Measurements from ENCODE around the gene NEU1. TPM values are rescaled to one million over a fixed set of nuclear protein-coding genes. Genes with fewer than 3 reads are reported as not detected.

Gene NEU1
- polyA plus RNA-seq, 1 of the 3 experiments (the other 2 are of a cell fraction), result 43.0 TPM

- peaks cover 0 to 14% of the 10 kb centered on the region in 2 experiments; a peak in 1 of 4 replicates for H3K4me1 ChIP-seq (ENCODE audit: control insufficient read depth in 1 of 2, insufficient read depth in 2 of 2, low read depth in 1 of 2, low read length in 1 of 2)
- no peaks in the 10 kb centered on the region for H3K9me2 ChIP-seq
- no peak overlapping the region for H3K9ac ChIP-seq
- no peak overlapping the region for H2AFZ ChIP-seq (ENCODE audit: low read depth)
- no peak overlapping the region for H3K4me2 ChIP-seq
- H4K20me1 ChIP-seq (ENCODE audit: insufficient read depth), result no peaks in the 10 kb centered on the region
- no peak overlapping the region for H3K4me3 ChIP-seq (ENCODE audit: low read depth in 2 of 2, low read length in 1 of 2)
- no peak for TF ChIP-seq USF2 (IDR thresholded peaks at IDR 0.05; ENCODE audit: borderline replicate concordance, low read depth, low read length)
- no peak for TF ChIP-seq EP300 (IDR thresholded peaks at IDR 0.05; ENCODE audit: borderline replicate concordance in 1 of 2, low read depth in 1 of 2, low read length in 1 of 2)
- no peak for TF ChIP-seq MAX (IDR thresholded peaks at IDR 0.05; ENCODE audit: low read depth)
- TF ChIP-seq EZH2phosphoT487 (IDR thresholded peaks at IDR 0.05; ENCODE audit: borderline replicate concordance, low read depth), result no peak
- TF ChIP-seq MXI1 (IDR thresholded peaks at IDR 0.05; ENCODE audit: low read depth, low read length), result no peak
- no peaks in the 10 kb centered on the region for H3K9me3 ChIP-seq
- peaks cover 15% of the 10 kb centered on the region for H3F3A ChIP-seq (replicated peaks; ENCODE audit: insufficient read depth)
- 88% methylated on average over 7 of the region's 7 CpGs for WGBS (ENCODE audit: low lambda C conversion rate)
- peaks cover 10% of the 10 kb centered on the region for H3K79me2 ChIP-seq (ENCODE audit: insufficient read depth)
- peaks cover 4 to 11% of the 10 kb centered on the region in 2 experiments for H3K36me3 ChIP-seq (replicated peaks in 1 of 2; ENCODE audit: control insufficient read depth in 1 of 2, insufficient read depth in 2 of 2, low read length in 1 of 2)
- H3K27ac ChIP-seq (ENCODE audit: low read depth in 2 of 2, low read length in 1 of 2), result no peak overlapping the region
- POLR2A ChIA-PET, result no interaction called here
- CTCF ChIA-PET, result no interaction called here
- H3K27me3 ChIP-seq (ENCODE audit: insufficient read depth), result no peaks in the 10 kb centered on the region
- DNase-seq, result no peak
These were observed 1.5 kb downstream of the NEU1 start for GRCh38 chr6:31861150-31861549.

- peaks cover 4 to 11% of the 10 kb centered on the region in 2 experiments for H3K36me3 ChIP-seq (replicated peaks in 1 of 2; ENCODE audit: control insufficient read depth in 1 of 2, insufficient read depth in 2 of 2, low read length in 1 of 2)
- no peak overlapping the region for H3K9ac ChIP-seq
- 100% methylated on average over 6 of the region's 13 CpGs for WGBS (ENCODE audit: low lambda C conversion rate)
- H3K9me2 ChIP-seq, result no peaks in the 10 kb centered on the region
- H3K27me3 ChIP-seq (ENCODE audit: insufficient read depth), result no peaks in the 10 kb centered on the region
- no peaks in the 10 kb centered on the region for H3K9me3 ChIP-seq
- H3K4me3 ChIP-seq (ENCODE audit: low read depth in 2 of 2, low read length in 1 of 2), result no peak overlapping the region
- CTCF ChIA-PET, result no interaction called here
- H3K4me2 ChIP-seq, result no peak overlapping the region
- H3F3A ChIP-seq (replicated peaks; ENCODE audit: insufficient read depth), result peaks cover 15% of the 10 kb centered on the region
- H3K4me1 ChIP-seq (ENCODE audit: control insufficient read depth in 1 of 2, insufficient read depth in 2 of 2, low read depth in 1 of 2, low read length in 1 of 2), result peaks cover 0 to 14% of the 10 kb centered on the region in 2 experiments; a peak in 1 of 4 replicates
- no peak for DNase-seq
- POLR2A ChIA-PET, result no interaction called here
- no peak overlapping the region for H3K27ac ChIP-seq (ENCODE audit: low read depth in 2 of 2, low read length in 1 of 2)
- peaks cover 10% of the 10 kb centered on the region for H3K79me2 ChIP-seq (ENCODE audit: insufficient read depth)
- no peak overlapping the region for H2AFZ ChIP-seq (ENCODE audit: low read depth)
- no peaks in the 10 kb centered on the region for H4K20me1 ChIP-seq (ENCODE audit: insufficient read depth)
- TF ChIP-seq JUND (IDR thresholded peaks at IDR 0.05) (no peak), USF1 (IDR thresholded peaks at IDR 0.05; ENCODE audit: borderline replicate concordance, low read depth) (no peak), MEF2A (IDR thresholded peaks at IDR 0.05; ENCODE audit: borderline replicate concordance, low read depth) (no peak), YY1 (IDR thresholded peaks at IDR 0.05; ENCODE audit: low read depth) (no peak), IRF3 (IDR thresholded peaks at IDR 0.05; ENCODE audit: low read depth, low read length) (no peak), REST (IDR thresholded peaks at IDR 0.05; ENCODE audit: low read depth, low read length) (no peak), CTCF (IDR thresholded peaks at IDR 0.05) (no peak), RXRA (IDR thresholded peaks at IDR 0.05; ENCODE audit: borderline replicate concordance, low read depth) (no peak), EP300 (IDR thresholded peaks at IDR 0.05; ENCODE audit: borderline replicate concordance in 1 of 2, low read depth in 1 of 2, low read length in 1 of 2) (no peak), NFIC (IDR thresholded peaks at IDR 0.05; ENCODE audit: borderline replicate concordance) (no peak), CHD2 (IDR thresholded peaks at IDR 0.05; ENCODE audit: low read length, partially characterized antibody) (no peak), NRF1 (IDR thresholded peaks at IDR 0.05; ENCODE audit: low read depth, low read length) (no peak), RAD21 (IDR thresholded peaks at IDR 0.05; ENCODE audit: low read length) (no peak), POLR2AphosphoS5 (IDR thresholded peaks at IDR 0.05; ENCODE audit: low read depth, low read length) (no peak), TCF12 (IDR thresholded peaks at IDR 0.05) (no peak), GATA2 (CRISPR knock-in tag; IDR thresholded peaks at IDR 0.05) (no peak)
These were observed 2.3 kb downstream of the NEU1 start for GRCh38 chr6:31860349-31860748.
